Hepatocyte (in vitro differentiated cells): ENCODE measurements around the gene PRR12. TPM values are rescaled to one million over a fixed set of nuclear protein-coding genes. Genes with fewer than 3 reads are reported as not detected.

Experiments
- DNase-seq: peaks from one replicate; pipeline ENCODE4 v3.0.0-alpha.2; 2016; ENCODE audit warnings: low spot score
- H2AFZ ChIP-seq: fragments of 200-600 bp; sonication (generic); 2 replicates; pipeline ENCODE4 v1.6.0; 2016; ENCODE audit warnings: antibody characterized with exemption, mild to moderate bottlenecking
- H3K27ac ChIP-seq: fragments of 200-600 bp; sonication (generic); 2 replicates; pipeline ENCODE4 v1.5.1; 2016; ENCODE audit warnings: mild to moderate bottlenecking
- H3K27me3 ChIP-seq: fragments of 200-600 bp; sonication (generic); 2 replicates; pipeline ENCODE4 v1.6.1; 2016
- H3K36me3 ChIP-seq: fragments of 200-600 bp; sonication (generic); replicated peaks from 2 replicates; pipeline ENCODE4 v1.5.1; 2016; ENCODE audit warnings: low read depth; ENCODE audit not compliant: insufficient read depth
- H3K4me1 ChIP-seq: fragments of 200-600 bp; sonication (generic); 2 replicates; pipeline ENCODE4 v1.5.1; 2016; ENCODE audit warnings: mild to moderate bottlenecking, moderate library complexity; ENCODE audit not compliant: insufficient read depth
- H3K4me2 ChIP-seq: fragments of 200-600 bp; sonication (generic); 2 replicates; pipeline ENCODE4 v1.6.0; 2016
- H3K4me3 ChIP-seq: fragments of 200-600 bp; sonication (generic); 2 replicates; pipeline ENCODE4 v1.5.1; 2016; ENCODE audit warnings: mild to moderate bottlenecking
- H3K79me2 ChIP-seq: fragments of 200-600 bp; sonication (generic); 2 replicates; pipeline ENCODE4 v1.6.0; 2017; ENCODE audit warnings: mild to moderate bottlenecking
- H3K9me2 ChIP-seq: fragments of 200-600 bp; sonication (generic); replicated peaks from 2 replicates; pipeline ENCODE4 v1.6.0; 2017; ENCODE audit warnings: mild to moderate bottlenecking; ENCODE audit not compliant: insufficient read depth
- H3K9me3 ChIP-seq: fragments of 200-600 bp; sonication (generic); 2 replicates; pipeline ENCODE4 v1.5.1; 2016; ENCODE audit warnings: low read depth, mild to moderate bottlenecking
- H4K20me1 ChIP-seq: fragments of 200-600 bp; sonication (generic); 2 replicates; pipeline ENCODE4 v1.6.0; 2016; ENCODE audit warnings: mild to moderate bottlenecking; ENCODE audit not compliant: insufficient read depth, poor library complexity, severe bottlenecking
- EZH2 ChIP-seq: fragments of 200-600 bp; sonication (generic); IDR thresholded peaks from 2 replicates; pipeline ENCODE4 v1.6.1; 2016; ENCODE audit warnings: antibody characterized with exemption, mild to moderate bottlenecking, borderline replicate concordance
- EZH2phosphoT487 ChIP-seq: fragments of 200-600 bp; sonication (generic); IDR thresholded peaks from one replicate; pipeline ENCODE4 v1.6.1; 2018; ENCODE audit warnings: antibody characterized with exemption, mild to moderate bottlenecking, low read depth, moderate library complexity; ENCODE audit not compliant: unreplicated experiment, severe bottlenecking
- WGBS: methylation state at CpG from one replicate; pipeline ENCODE4 v1.1.6; 2016; ENCODE audit warnings: low lambda C conversion rate; ENCODE audit errors: missing lambda C conversion rate; 5-methylcytosine and 5-hydroxymethylcytosine counted together
- polyA plus RNA-seq: library from polyadenylated mRNA; unstranded; fragments of >200 nt; fragmentation: Nextera tagmentation; extraction: Ambion mirVana; gene quantifications from 2 replicates; pipeline ENCODE4 v1.2.1, GENCODE V29; 2016
- total RNA-seq: library from RNA; depleted of rRNA; stranded (reverse); fragments of >200 nt; gene quantifications from 2 replicates; pipeline ENCODE4 v1.2.3, GENCODE V29; 2014
- TF ChIP-seq, protein P1 (sequence below): fragments of 200-600 bp; sonication (generic); IDR thresholded peaks from 2 replicates; pipeline ENCODE4 v1.5.1; 2016; ENCODE audit warnings: antibody characterized with exemption, mild to moderate bottlenecking; ENCODE audit not compliant: poor library complexity

PRR12 gene
- total and polyA plus RNA-seq, 2 experiments from 2014 or later = 2.7 to 3.7 TPM

DNA sequence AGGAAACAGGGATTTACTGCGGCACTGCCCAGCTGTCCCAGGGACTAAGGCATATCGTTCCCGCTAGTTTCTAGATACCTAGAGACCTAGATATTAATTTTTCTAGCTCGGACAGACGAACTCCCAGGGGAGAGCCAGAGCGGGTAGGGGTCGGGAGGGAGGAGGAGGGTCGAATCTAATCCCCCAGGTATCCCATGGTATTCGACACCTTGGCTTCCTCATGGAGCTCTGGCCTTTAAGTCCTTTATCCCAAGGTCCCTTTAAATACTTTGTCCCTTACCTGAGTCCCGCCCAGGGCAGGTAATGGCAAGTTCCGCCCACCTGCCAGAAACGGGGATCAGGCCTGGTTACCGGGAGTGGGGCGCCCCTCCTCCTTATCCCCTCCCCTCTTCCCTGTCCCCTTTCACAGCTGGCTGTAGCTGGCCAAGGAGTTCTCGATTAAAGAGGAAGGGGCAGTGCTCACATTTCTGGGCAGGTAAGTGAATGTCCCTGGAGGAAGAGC lies 9.9 kb upstream of the PRR12 start, which contains the start of gene PRRG2:
Gene PRRG2 (plus strand): TSS at position 310 of the 502 bp plus-strand sequence. CDS start 1,904 bp downstream, outside the sequence.
- 57% methylated on average over 15 of the region's 15 CpGs for WGBS
- no peaks in the 10 kb centered on the region for H3K9me2 ChIP-seq
- H3K9me3 ChIP-seq = no peaks in the 10 kb centered on the region
- H4K20me1 ChIP-seq = no peaks in the 10 kb centered on the region
- H2AFZ ChIP-seq = peak within 1 kb of the TSS; percentile 80
- TF ChIP-seq EZH2phosphoT487 (no peak), EZH2 (no peak)
- TF ChIP-seq, protein P1, sequence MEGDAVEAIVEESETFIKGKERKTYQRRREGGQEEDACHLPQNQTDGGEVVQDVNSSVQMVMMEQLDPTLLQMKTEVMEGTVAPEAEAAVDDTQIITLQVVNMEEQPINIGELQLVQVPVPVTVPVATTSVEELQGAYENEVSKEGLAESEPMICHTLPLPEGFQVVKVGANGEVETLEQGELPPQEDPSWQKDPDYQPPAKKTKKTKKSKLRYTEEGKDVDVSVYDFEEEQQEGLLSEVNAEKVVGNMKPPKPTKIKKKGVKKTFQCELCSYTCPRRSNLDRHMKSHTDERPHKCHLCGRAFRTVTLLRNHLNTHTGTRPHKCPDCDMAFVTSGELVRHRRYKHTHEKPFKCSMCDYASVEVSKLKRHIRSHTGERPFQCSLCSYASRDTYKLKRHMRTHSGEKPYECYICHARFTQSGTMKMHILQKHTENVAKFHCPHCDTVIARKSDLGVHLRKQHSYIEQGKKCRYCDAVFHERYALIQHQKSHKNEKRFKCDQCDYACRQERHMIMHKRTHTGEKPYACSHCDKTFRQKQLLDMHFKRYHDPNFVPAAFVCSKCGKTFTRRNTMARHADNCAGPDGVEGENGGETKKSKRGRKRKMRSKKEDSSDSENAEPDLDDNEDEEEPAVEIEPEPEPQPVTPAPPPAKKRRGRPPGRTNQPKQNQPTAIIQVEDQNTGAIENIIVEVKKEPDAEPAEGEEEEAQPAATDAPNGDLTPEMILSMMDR = no peak
- H3K27me3 ChIP-seq = no peaks in the 10 kb centered on the region
- H3K27ac ChIP-seq = peak within 1 kb of the TSS; percentile 58
- H3K79me2 ChIP-seq = peaks cover 40% of the 10 kb centered on the region
- H3K4me2 ChIP-seq = peak within 1 kb of the TSS; percentile 72
- H3K4me1 ChIP-seq = peaks cover 10% of the 10 kb centered on the region
- H3K36me3 ChIP-seq = no peaks in the 10 kb centered on the region
- DNase-seq = peak; percentile 52
- H3K4me3 ChIP-seq = peak within 1 kb of the TSS; percentile 52

DNA sequence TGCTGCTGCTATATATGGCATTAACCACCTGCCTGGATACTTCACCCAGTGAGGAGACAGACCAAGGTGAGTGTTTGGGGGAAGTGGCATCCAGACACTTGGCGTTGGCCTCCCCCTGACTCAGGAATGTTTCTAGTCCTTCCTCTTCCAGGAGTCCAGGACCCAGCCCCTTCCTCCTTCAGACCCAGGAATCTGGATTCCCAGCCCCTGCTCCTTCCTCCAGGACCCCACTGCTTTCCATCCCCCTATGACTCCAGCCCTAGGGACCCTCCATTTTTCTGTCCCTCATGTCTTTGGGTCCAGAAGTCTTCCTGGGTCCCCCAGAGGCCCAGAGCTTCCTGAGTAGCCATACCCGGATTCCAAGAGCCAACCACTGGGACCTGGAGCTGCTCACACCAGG lies 7.7 kb upstream of the PRR12 start:
- Histone ChIP-seq H3K79me2 (peaks cover 18% of the 10 kb centered on the region), H3K27ac (no peak overlapping the region), H3K9me2 (no peaks in the 10 kb centered on the region), H3K4me1 (peaks cover 10% of the 10 kb centered on the region), H3K9me3 (no peaks in the 10 kb centered on the region), H3K4me2 (no peak overlapping the region), H4K20me1 (no peaks in the 10 kb centered on the region), H3K36me3 (no peaks in the 10 kb centered on the region), H2AFZ (no peak overlapping the region), H3K27me3 (no peaks in the 10 kb centered on the region), H3K4me3 (no peak overlapping the region)
- WGBS = 60% methylated on average over 2 of the region's 2 CpGs
- DNase-seq = no peak
- TF ChIP-seq EZH2phosphoT487 = no peak
- TF ChIP-seq, protein P1 = no peak
- TF ChIP-seq EZH2 = no peak

DNA sequence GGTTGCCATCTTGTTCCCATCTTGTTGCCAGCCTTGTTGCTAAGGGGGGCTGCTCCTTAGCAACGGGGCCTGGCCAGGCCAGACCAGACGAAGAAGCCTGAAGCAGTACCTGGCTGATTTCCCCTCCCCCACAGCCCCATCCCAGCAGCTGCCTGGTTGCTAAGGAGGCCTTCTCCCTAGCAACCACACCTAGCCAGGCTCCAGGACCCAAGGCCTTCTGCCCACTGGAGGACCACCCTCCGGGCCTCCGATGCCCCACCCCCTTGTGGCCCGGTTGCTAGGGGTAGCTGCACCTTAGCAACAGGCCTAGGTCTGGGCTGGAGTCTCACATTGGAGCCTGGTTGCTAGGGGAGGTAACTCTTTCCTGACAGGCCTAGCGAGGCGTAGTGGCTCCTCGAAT lies 6.0 kb upstream of the PRR12 start:
- H2AFZ ChIP-seq = no peak overlapping the region
- no peaks in the 10 kb centered on the region for H4K20me1 ChIP-seq
- H3K27me3 ChIP-seq = no peaks in the 10 kb centered on the region
- 56% methylated on average over 8 of the region's 8 CpGs for WGBS
- no peaks in the 10 kb centered on the region for H3K36me3 ChIP-seq
- H3K4me2 ChIP-seq = no peak overlapping the region
- H3K4me1 ChIP-seq = peaks cover 3% of the 10 kb centered on the region
- DNase-seq = peak; percentile 16
- no peak overlapping the region for H3K4me3 ChIP-seq
- H3K27ac ChIP-seq = no peak overlapping the region
- peaks cover under 1% of the 10 kb centered on the region for H3K79me2 ChIP-seq
- TF ChIP-seq EZH2 (no peak), EZH2phosphoT487 (no peak)
- TF ChIP-seq, protein P1 = no peak
- no peaks in the 10 kb centered on the region for H3K9me2 ChIP-seq
- H3K9me3 ChIP-seq = no peaks in the 10 kb centered on the region
